Activated naive CD4-positive, alpha-beta T cell treated with anti-CD3 and anti-CD28 coated beads, Interleukin-2, amount 50 U/mL, for 24 hours (primary cell): Measurements from ENCODE around the gene HLA-DQA1.
"Not testable (repeated sequence)": the region's sequence is repeated elsewhere in the genome, so short reads cannot be mapped to it uniquely, and the experiment has no call there.

Source experiments
- H3K27ac Mint-ChIP-seq: one replicate; pipeline ENCODE4 v1.8.0; 2021; ENCODE audit warnings: mild to moderate bottlenecking, mixed read lengths
- H3K27me3 Mint-ChIP-seq: one replicate; pipeline ENCODE4 v1.8.0; 2021; ENCODE audit warnings: mixed read lengths
- H3K36me3 Mint-ChIP-seq: one replicate; pipeline ENCODE4 v1.8.0; 2021; ENCODE audit warnings: mixed read lengths
- H3K4me1 Mint-ChIP-seq: one replicate; pipeline ENCODE4 v1.8.0; 2021; ENCODE audit warnings: mixed read lengths
- H3K4me3 Mint-ChIP-seq: one replicate; pipeline ENCODE4 v1.8.0; 2021; ENCODE audit warnings: mild to moderate bottlenecking, mixed read lengths
- H3K9me3 Mint-ChIP-seq: one replicate; pipeline ENCODE4 v1.8.0; 2021; ENCODE audit warnings: mixed read lengths

The HLA-DQA1 gene

DNA sequence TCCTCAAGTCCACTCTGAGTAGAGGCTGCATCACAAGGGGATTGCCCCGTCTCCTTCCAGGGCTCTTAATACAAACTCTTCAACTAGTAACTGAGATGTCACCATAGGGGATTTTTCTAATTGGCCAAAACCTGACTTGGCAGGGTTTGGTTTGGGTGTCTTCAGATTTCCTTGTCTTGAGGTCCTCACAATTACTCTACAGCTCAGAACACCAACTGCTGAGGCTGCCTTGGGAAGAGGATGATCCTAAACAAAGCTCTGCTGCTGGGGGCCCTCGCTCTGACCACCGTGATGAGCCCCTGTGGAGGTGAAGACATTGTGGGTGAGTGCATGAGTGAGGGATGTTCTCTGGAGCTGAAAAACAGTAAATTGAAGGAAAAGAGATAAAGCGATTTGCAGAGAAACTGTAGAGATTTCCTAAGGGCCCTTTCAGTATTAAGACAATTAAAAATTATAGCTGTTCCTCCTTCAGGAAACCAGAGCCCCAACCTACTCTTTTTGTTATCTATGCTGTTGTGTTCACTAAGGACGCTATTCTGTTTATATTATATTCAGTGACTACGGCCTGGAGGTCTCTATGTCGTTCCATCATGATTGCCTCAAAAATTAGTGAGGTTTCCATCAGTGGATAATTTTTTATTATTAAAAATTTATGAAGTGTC is at the start of gene HLA-DQA1:
Gene HLA-DQA1, plus strand, starts transcription at position 188 of the 662 bp plus-strand sequence. Its CDS starts 53 bp downstream, at position 241.
- Mint-ChIP-seq H3K27ac (no peak within 1 kb of the TSS), H3K9me3 (no peaks in the 10 kb centered on the region), H3K4me1 (peaks cover 15% of the 10 kb centered on the region), H3K36me3 (no peaks in the 10 kb centered on the region), H3K27me3 (no peaks in the 10 kb centered on the region), H3K4me3 (no peak within 1 kb of the TSS)

DNA sequence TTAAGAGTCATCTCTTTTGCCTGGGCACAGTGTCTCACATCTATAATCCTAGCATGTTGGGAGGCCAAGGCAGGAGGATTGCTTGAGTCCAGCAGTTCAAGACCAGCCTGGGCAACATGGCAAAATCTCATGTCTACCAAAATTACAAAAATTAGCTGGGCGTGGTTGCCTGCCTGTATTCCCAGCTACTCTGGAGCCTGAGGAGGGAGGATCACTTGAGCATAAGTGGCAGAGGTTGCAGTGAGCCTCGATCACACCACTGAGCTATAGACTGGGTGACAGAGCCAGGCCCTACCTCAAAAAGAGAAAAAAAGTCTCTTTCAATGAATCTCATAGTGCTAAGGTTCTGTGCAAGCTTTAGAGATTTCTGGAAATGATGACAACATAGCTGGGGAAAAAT is 49.0 kb upstream of the HLA-DQA1 start:
- Mint-ChIP-seq H3K9me3 (no peaks in the 10 kb centered on the region), H3K4me3 (no peak overlapping the region), H3K27me3 (no peaks in the 10 kb centered on the region), H3K36me3 (no peaks in the 10 kb centered on the region), H3K4me1 (peaks cover 3% of the 10 kb centered on the region), H3K27ac (peak overlapping the region; percentile 65)

- Mint-ChIP-seq H3K27me3 (no peaks in the 10 kb centered on the region), H3K27ac (no peak within 1 kb of the TSS), H3K4me1 (peaks cover 3% of the 10 kb centered on the region), H3K36me3 (no peaks in the 10 kb centered on the region), H3K9me3 (no peaks in the 10 kb centered on the region), H3K4me3 (peak within 1 kb of the TSS; percentile 66)
Measured at GRCh38 chr6:32589596-32590449, 47.4 kb upstream of the HLA-DQA1 start, which contains the start of gene HLA-DRB1. HLA-DRB1 (minus strand) TSS chr6:32589848; CDS start chr6:32589742, 106 bp downstream.

DNA sequence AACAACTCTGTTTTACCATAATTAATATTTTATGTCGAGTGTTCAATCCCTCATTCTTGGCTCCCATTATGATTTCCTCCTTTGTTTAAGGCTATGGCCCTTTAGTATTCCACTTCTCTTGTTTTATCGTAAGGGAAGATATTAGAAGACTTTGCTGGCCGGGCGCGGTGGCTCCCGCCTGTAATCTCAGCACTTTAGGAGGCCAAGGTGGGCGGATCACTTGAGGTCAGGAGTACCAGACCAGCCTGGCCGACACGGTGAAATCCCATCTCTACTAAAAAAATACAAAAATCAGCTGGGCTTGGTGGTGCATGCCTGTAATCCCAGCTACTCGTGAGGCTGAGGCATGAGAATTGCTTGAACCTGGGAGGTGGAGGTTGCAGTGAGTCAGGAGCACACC is 46.5 kb upstream of the HLA-DQA1 start:
- not testable (repeated sequence) for H3K27me3 Mint-ChIP-seq, H3K36me3 Mint-ChIP-seq, H3K4me3 Mint-ChIP-seq, H3K9me3 Mint-ChIP-seq, H3K4me1 Mint-ChIP-seq, H3K27ac Mint-ChIP-seq

DNA sequence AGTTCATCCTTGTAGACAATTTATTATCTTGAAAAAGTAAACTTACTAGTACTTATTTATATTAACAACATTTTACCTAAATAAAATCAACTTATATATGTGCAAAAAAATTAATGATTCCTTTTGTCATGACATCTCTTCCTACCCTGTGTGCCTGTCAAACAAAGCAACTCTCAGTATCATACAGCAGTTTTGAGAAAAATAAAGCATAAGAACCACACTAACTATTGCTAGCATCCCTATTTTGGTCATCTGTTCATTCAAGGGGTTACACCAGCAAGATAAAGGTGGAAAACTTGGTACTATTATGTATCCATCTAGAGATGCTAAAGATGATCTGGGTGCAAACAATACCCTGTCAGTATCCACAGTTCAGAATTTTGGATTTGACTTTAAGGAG is 40.2 kb upstream of the HLA-DQA1 start:
- no peaks in the 10 kb centered on the region for H3K9me3 Mint-ChIP-seq
- no peak overlapping the region for H3K4me3 Mint-ChIP-seq
- H3K4me1 Mint-ChIP-seq: no peaks in the 10 kb centered on the region
- no peaks in the 10 kb centered on the region for H3K27me3 Mint-ChIP-seq
- H3K27ac Mint-ChIP-seq: peak overlapping the region; percentile 6
- H3K36me3 Mint-ChIP-seq: peaks cover 2% of the 10 kb centered on the region

GRCh38 chr6:32602383-32602782 is 34.8 kb upstream of the HLA-DQA1 start:
- Mint-ChIP-seq H3K27ac (no peak overlapping the region), H3K27me3 (no peaks in the 10 kb centered on the region), H3K36me3 (peaks cover 2% of the 10 kb centered on the region), H3K4me3 (no peak overlapping the region), H3K9me3 (no peaks in the 10 kb centered on the region), H3K4me1 (peaks cover 11% of the 10 kb centered on the region)

DNA sequence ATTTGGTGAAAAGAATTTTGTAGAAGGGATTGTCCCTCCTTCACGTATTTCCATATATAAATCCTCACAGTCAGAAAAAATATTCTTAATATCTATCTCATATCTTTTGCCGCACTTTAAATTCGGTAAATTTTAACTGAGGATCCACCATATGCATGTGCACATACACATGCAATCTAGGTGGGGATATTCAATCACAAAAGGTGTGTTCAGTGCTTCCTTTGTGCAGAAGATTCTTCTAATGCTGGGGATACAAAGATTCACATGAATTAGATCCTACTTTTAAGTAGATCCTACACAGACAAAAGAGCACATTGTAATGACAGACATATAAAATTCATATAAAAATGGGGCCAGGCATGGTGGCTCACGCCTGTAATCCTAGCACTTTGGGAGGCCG is 34.0 kb upstream of the HLA-DQA1 start:
- Mint-ChIP-seq H3K4me3 (no peak overlapping the region), H3K4me1 (peaks cover 11% of the 10 kb centered on the region), H3K27ac (no peak overlapping the region), H3K9me3 (no peaks in the 10 kb centered on the region), H3K36me3 (peaks cover 2% of the 10 kb centered on the region), H3K27me3 (no peaks in the 10 kb centered on the region)

GRCh38 chr6:32603888-32604287 is 33.3 kb upstream of the HLA-DQA1 start:
- Mint-ChIP-seq H3K4me3 (no peak overlapping the region), H3K36me3 (peaks cover 2% of the 10 kb centered on the region), H3K4me1 (peaks cover 11% of the 10 kb centered on the region), H3K9me3 (no peaks in the 10 kb centered on the region), H3K27me3 (no peaks in the 10 kb centered on the region), H3K27ac (peak overlapping the region; percentile 3)

DNA sequence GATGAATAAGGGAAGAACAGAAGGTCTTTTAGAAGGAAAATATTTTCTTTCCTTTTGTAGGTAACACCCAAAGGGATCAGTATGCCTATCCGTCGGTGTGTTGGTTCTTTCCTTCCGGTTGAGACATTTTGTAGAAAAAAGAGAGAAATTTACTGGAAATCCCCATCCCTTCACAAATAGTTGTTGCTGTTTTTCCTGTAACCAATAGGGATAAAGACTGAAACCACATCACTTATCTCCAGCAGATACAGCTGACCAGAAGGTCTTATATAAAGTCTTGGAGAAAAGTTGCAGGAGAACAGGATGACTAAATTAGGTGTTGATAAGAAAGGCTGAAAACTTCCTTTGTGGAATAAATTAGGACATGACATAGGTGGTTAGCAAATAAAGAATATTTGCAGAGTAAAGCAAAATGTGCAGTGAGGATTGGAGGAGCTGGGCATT is 32.8 kb upstream of the HLA-DQA1 start:
- peaks cover 11% of the 10 kb centered on the region for H3K4me1 Mint-ChIP-seq
- H3K36me3 Mint-ChIP-seq: no peaks in the 10 kb centered on the region
- H3K27me3 Mint-ChIP-seq: no peaks in the 10 kb centered on the region
- H3K27ac Mint-ChIP-seq: no peak overlapping the region
- no peaks in the 10 kb centered on the region for H3K9me3 Mint-ChIP-seq
- no peak overlapping the region for H3K4me3 Mint-ChIP-seq

DNA sequence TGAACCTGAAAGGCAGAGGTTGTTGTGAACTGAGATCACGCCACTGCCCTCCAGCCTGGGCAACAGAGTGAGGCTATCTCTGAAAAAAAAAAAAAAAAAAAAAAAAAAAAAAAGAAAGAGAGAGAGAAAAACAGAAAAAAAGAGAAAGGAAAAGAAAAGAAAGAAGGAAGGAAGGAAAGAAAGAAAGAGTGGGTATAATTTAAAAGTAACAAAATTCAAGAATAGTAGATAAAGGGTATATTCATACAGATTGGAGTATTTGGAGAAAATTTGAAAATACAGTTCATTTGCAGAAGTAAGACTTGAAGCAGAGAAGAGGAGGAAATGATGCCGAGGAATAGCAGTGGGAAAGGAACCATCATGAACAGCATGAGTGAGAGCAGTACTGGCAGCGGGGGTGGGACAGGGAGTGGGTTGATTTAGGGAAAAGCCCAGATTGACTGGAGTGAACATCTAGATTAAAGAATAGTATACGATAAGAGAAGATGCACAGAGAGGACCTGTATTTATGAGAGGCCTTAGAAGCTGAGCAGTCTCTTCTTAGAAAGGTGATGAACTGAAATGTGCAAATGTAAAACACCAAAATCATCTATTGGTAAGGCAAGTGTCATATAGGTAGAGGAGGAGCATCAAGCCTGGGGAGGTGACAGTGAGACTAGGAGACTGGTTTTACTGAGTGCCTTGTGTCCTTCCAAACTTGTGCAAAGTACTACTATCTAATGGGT is 29.8 kb upstream of the HLA-DQA1 start:
- no peaks in the 10 kb centered on the region for H3K9me3 Mint-ChIP-seq
- H3K4me3 Mint-ChIP-seq: no peak overlapping the region
- H3K4me1 Mint-ChIP-seq: peaks cover 11% of the 10 kb centered on the region
- no peak overlapping the region for H3K27ac Mint-ChIP-seq
- H3K27me3 Mint-ChIP-seq: no peaks in the 10 kb centered on the region
- no peaks in the 10 kb centered on the region for H3K36me3 Mint-ChIP-seq

- H3K27me3 Mint-ChIP-seq: no peaks in the 10 kb centered on the region
- H3K9me3 Mint-ChIP-seq: no peaks in the 10 kb centered on the region
- H3K4me1 Mint-ChIP-seq: peaks cover 11% of the 10 kb centered on the region
- no peaks in the 10 kb centered on the region for H3K36me3 Mint-ChIP-seq
- H3K27ac Mint-ChIP-seq: peak overlapping the region; percentile 5
- no peak overlapping the region for H3K4me3 Mint-ChIP-seq
Measured at GRCh38 chr6:32607988-32608298, 29.3 kb upstream of the HLA-DQA1 start.

DNA sequence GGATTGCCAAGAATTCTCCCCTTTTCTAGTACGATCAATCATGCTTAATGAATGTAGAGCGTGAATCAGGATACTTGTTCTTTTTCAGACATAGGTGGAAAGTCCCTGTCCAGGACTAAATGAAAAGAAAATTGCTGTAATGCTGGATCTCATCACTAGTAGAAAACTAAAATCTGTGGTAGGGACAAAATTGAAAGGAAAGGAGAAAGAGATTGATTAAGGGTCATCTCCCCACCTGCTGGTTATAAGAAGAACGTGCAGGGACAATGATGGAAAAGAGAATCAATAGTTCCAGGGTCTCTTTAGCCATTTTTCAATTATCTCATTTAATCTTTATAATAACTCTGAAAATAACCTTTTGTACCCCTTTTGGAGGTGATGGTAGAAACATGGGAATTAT is 28.8 kb upstream of the HLA-DQA1 start:
- Mint-ChIP-seq H3K27ac (peak overlapping the region; percentile 5), H3K4me3 (no peak overlapping the region), H3K9me3 (no peaks in the 10 kb centered on the region), H3K27me3 (no peaks in the 10 kb centered on the region), H3K36me3 (no peaks in the 10 kb centered on the region), H3K4me1 (peaks cover 11% of the 10 kb centered on the region)

DNA sequence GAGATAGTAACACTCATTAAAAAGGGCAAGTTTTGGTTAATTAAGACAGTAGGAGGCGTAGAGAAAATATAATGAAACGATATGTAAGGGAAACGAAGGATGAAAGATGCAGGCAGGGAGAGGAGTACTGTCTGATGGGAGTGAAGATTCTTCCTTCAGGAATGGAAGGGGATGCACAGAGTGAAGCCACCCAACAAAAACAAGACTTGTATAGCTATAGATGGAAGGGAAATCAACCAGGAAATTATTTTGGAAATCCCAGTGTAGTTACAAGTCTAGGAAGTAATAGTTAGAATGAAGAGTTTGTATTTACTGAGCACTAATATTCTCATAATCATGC is 27.8 kb upstream of the HLA-DQA1 start:
- Mint-ChIP-seq H3K27me3 (no peaks in the 10 kb centered on the region), H3K9me3 (no peaks in the 10 kb centered on the region), H3K36me3 (no peaks in the 10 kb centered on the region), H3K4me3 (no peak overlapping the region), H3K27ac (no peak overlapping the region), H3K4me1 (peaks cover 4% of the 10 kb centered on the region)

DNA sequence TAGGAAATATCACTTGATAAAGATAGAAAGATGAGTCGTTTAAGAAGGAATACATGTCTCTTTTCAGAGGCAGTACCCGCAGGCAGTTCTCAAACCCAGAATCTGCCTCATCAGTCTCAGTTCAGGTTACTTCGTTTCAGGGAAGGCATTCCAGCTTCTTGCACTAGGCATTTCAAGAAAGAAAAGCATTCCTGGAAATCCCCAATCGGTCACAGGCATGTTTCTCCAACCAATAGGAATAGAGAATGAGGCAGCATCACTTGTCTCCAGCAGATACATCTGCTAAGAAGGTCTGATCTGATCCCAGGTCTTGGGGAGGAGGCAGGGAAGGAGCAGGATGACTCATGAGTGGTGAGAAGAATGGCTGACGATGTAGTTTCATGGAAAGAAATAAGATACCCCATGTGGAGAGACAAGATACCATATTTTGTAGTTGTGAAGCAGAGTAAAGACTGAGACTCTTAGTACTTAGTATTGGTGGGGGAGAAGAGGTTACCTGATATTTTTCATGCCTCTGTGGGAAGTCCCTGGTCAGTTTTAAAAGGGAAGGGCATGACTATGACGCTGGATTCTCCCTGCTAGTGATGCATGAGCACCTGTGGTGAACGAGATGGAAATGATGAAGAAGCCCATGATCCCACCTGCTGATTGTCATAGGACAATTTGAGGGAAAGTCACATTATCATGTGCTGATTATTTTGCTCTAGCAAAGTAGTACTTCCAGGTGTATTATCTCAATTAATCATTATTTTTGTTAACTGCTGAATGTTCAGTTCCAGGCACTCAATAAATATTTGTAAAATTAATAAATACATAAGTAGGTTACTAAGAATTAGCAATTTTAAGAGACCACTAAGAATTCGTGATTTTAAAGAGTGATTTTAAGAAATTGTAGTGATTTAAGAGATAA is 27.2 kb upstream of the HLA-DQA1 start:
- H3K36me3 Mint-ChIP-seq: no peaks in the 10 kb centered on the region
- H3K27ac Mint-ChIP-seq: no peak overlapping the region
- no peaks in the 10 kb centered on the region for H3K9me3 Mint-ChIP-seq
- no peaks in the 10 kb centered on the region for H3K27me3 Mint-ChIP-seq
- no peak overlapping the region for H3K4me3 Mint-ChIP-seq
- peaks cover 1% of the 10 kb centered on the region for H3K4me1 Mint-ChIP-seq

DNA sequence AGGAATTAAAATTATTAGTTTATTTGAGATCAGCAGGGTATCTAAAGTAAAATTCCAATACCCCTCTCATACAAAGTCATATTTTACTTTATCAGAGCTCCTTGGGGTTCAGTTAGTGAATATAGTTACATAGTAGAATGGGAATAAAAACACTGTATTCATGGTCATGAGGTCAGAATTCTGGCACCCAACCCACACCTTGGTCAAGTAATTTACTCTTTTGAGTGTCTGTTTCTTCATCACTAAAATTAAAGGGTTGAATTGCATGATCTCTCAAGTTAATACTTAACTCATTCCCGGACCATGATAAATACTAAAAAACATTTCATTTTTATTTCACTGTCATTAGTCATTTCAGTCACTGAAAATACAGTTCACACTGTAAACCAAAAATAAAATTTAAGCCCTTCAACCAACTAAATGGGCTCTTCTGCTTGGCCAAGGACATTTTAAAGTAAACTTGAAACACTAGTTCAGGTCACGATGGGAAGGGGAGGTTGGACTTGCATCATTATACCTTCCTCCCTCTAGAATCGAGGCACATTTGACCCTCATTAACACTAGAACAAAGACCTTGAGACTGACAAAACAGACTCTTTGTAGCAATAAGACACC is 26.4 kb upstream of the HLA-DQA1 start:
- peak overlapping the region; percentile 33 for H3K27ac Mint-ChIP-seq
- H3K27me3 Mint-ChIP-seq: no peaks in the 10 kb centered on the region
- H3K9me3 Mint-ChIP-seq: no peaks in the 10 kb centered on the region
- no peaks in the 10 kb centered on the region for H3K36me3 Mint-ChIP-seq
- H3K4me1 Mint-ChIP-seq: peaks cover 9% of the 10 kb centered on the region
- H3K4me3 Mint-ChIP-seq: no peak overlapping the region
